OCI-LY1 (cell line): Measurements from ENCODE around the gene FGGY.

ENCODE experiments used
- CTCF ChIP-seq: fragments of 200-600 bp; sonication (generic), shearing (Covaris generic); IDR thresholded peaks from 2 replicates; pipeline ENCODE4 v1.5.1; 2017; ENCODE audit warnings: mild to moderate bottlenecking, antibody characterized with exemption, low read length, moderate library complexity, mixed read lengths
- EZH2 ChIP-seq: fragments of 200-600 bp; sonication (generic), shearing (Covaris generic); IDR thresholded peaks from 2 replicates; pipeline ENCODE4 v1.8.0; 2017; ENCODE audit warnings: borderline replicate concordance, mixed run types, mild to moderate bottlenecking, antibody characterized with exemption, low read length, moderate library complexity, mixed read lengths

- TF ChIP-seq CTCF (no peak), EZH2 (no peak)
Observed at GRCh38 chr1:59733443-59734141, 436.7 kb downstream of the FGGY start.
